Activated naive CD4-positive, alpha-beta T cell treated with Interleukin-2 at 50 U/mL for 16 hours (primary cell): Measurements from ENCODE around the gene LZTS2.
A peak's percentile ranks its signal among the peaks of the same experiment; 100 is the strongest.

Experiments used
- DNase-seq: peaks from one replicate; pipeline ENCODE4 v3.0.0-alpha.2; 2020

Gene LZTS2

DNA sequence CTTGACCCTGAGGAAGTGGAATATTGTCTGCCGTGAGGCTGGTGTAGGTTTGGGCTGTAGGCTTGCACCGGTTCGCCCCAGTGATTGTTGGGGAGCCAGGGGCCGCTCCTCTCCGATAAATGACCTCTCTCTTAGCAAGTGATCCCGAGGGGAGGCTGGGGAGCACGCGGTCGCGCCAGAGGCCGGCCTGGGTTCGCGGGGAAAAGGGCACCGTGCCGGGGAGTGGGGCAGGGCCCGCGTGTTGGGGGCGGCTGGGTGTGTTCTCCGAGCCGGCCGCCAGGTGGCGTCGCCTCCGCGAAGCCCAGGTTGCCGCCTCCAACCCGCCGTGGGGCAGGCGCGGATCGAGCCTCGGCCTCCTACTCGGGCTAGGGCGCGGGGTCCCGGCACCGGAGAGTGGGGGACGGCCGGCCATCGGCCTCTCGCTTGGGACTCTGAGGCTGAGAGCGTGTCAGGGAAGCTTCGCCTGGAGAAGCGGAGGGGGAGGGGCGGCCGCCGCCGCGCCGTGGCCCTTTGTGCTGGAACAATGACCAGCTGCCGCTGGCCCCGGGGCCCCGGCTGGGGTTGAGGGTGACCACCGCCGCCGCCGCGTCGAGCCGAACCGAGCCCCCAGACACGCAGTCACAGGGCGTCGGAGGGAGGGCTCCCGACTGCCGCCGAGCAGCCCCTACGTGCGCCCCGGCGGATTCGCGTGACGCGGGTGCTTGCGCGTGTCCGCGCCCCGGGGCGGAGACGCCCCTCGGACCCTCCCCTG lies 442 bp upstream of the LZTS2 start:
- DNase-seq = peak; percentile 82

GRCh38 chr10:101000127-101000914 lies 713 bp downstream of the LZTS2 start:
- DNase-seq = no peak

DNA sequence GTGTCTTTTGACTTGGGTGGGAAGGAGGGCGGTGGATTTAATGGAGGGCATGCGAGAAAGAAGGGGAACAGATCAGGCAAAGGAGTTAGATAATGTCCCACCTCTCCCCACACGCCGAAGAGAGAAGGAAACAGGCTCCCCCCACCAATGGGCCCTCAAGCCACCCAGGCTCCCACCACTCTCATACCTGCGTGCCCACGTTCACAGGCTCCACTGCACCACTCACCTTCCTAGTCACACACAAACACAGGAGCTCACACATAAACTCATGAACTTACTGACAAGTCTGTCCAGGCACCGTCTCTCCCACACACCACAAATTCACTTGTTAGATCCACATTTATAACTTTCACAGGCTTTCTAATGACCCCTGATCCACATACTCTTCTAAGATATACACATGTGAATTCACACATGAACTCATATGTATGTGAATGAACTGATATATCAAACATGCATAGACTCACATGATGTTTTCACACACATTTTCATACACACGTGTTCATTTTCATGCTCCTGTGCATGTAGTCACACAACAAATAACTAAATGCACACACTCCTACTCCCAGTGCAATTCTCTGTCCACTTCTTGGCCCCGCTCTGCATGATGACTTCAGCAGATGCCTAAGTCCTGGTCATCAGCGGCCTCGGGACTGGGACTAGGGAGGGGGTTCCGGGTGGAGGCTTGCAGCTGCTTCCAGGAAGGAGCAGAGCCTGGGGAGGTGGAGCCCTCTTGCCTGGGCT lies 1.5 kb downstream of the LZTS2 start:
- no peak for DNase-seq

GRCh38 chr10:101001659-101002035 lies 2.0 kb downstream of the LZTS2 start:
- DNase-seq = no peak

DNA sequence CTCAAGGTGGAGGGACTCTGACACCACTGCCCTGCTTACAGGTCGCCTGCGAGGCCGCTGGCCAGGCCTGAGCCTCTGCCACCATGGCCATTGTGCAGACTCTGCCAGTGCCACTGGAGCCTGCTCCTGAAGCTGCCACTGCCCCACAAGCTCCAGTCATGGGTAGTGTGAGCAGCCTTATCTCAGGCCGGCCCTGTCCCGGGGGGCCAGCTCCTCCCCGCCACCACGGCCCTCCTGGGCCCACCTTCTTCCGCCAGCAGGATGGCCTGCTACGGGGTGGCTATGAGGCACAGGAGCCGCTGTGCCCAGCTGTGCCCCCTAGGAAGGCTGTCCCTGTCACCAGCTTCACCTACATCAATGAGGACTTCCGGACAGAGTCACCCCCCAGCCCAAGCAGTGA lies 2.8 kb downstream of the LZTS2 start:
- DNase-seq = no peak

DNA sequence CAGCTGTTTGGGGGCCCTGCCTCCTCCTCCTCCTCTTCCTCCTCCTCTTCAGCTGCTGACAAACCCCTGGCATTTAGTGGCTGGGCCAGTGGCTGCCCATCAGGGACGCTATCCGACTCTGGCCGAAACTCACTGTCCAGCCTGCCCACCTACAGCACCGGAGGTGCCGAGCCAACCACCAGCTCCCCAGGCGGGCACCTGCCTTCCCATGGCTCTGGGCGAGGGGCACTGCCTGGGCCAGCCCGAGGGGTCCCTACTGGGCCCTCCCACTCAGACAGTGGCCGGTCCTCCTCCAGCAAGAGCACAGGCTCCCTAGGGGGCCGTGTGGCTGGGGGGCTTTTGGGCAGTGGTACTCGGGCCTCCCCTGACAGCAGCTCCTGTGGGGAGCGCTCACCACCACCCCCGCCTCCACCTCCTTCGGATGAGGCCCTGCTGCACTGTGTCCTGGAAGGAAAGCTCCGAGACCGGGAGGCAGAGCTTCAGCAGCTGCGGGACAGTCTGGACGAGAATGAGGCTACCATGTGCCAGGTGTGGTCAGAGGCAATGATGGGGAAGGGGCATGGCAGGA lies 4.1 kb downstream of the LZTS2 start:
- no peak for DNase-seq

- no peak for DNase-seq
Measured at GRCh38 chr10:101005361-101005760, 5.8 kb downstream of the LZTS2 start.

- DNase-seq = no peak
Measured at GRCh38 chr10:101005869-101006567, 6.4 kb downstream of the LZTS2 start.

DNA sequence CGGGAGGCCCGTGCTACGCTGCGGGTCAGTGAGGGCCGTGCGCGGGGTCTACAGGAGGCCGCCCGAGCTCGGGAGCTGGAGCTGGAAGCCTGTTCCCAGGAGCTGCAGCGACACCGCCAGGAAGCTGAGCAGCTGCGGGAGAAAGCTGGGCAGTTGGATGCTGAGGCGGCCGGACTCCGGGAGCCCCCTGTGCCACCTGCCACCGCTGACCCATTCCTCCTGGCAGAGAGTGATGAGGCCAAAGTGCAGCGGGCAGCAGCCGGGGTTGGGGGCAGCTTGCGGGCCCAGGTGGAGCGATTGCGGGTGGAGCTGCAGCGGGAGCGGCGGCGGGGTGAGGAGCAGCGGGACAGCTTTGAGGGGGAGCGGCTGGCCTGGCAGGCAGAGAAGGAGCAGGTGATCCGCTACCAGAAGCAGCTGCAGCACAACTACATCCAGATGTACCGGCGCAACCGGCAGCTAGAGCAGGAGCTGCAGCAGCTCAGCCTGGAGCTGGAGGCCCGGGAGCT lies 7.0 kb downstream of the LZTS2 start:
- no peak for DNase-seq

DNA sequence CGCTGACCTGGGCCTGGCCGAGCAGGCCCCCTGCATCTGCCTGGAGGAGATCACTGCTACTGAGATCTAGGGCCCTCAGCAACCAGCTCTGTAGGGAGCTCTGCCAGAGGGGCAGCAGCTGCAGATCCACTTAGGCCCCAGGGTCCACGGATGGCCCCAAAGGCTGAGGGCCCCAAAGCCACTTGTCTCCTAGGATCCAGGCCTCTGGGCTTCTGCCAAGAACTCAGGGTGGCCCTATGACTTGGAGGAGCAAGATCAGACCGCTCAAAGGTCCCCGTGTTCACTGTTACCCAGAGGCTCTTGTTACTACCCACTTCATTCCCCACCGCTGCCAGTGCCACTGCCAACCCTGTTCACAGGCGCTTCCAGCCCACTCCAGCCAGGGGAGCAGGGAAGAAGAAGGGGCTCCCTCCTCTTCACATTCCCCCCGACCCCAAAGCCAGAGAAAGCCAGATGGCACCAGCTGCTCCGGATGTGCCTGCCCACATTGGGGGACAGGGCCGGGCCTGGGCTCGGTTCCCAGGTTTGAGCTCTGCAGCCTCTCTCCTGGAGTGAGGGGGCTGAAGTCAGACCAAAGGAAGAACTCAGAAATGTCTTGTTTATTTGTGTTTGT lies 7.6 kb downstream of the LZTS2 start:
- DNase-seq = no peak

- no peak for DNase-seq
Measured at GRCh38 chr10:101007915-101008822, 8.6 kb downstream of the LZTS2 start.

- DNase-seq = no peak
Measured at GRCh38 chr10:101008823-101009423, 9.3 kb downstream of the LZTS2 start.

DNA sequence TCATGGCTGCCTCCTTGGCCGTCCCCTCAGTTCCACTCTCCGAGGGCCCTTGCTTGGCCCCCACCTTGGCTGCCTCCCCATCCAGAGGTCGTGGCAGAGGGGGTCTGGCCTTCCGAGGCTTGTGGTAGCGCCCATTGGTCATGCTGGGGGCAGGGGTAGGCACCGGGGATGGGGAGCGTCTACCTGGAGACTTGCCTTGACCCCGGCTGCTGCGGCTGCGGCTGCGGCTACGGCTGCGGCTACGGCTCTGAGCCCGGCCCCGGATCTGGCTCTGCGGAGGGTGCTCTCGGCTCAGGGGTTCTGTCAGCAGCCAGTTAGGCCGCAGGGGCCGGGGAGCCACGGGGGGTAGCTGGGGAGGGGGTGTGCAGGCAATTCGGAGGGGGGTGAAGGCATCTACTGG lies 10.7 kb downstream of the LZTS2 start:
- no peak for DNase-seq

DNA sequence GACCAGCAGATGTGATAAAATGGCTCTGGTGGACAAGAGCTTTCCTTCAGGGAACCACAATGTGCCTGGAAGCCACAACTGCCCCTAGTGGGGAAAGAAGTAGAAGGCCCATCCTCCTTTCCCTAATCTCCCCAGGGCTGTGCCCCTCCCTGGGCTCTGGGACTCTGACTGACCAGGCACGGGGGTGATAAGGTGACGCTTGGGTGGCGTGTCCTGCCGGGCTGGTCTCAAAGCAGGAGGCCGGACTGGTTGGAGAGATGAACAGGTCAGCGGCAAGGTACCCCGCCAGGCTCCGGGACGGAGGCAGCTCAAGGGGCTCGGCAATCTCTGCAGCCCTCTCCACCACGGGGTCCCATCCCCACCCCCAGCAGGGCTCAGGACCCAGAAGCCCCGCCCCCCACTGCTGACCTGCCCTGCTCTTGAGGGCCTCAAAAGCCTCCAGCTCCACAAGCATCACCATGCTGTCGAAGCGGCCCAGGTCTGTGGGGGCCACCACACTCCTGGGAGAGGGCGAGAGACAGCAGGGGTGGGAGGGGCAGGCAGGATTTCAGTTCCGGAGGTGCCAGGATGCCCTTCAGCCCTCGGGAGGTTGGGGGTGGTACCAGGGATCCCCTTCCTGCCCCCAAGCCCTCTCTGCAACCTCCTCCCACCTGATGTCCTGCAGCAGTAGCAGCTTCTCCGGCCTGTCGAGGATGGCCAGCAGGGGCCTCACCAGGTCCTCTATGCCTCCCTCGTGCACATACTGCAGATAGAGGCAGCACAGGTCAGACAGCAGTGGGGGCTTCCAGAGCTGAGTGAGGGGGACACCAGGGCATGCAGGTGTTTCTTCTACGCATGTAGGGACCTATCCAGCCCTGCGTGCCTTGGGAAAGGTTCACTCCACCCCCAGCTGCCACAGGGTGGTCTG lies 12.2 kb downstream of the LZTS2 start:
- DNase-seq = no peak

GRCh38 chr10:101012525-101013364 lies 13.1 kb downstream of the LZTS2 start:
- peak; percentile 82 for DNase-seq

DNA sequence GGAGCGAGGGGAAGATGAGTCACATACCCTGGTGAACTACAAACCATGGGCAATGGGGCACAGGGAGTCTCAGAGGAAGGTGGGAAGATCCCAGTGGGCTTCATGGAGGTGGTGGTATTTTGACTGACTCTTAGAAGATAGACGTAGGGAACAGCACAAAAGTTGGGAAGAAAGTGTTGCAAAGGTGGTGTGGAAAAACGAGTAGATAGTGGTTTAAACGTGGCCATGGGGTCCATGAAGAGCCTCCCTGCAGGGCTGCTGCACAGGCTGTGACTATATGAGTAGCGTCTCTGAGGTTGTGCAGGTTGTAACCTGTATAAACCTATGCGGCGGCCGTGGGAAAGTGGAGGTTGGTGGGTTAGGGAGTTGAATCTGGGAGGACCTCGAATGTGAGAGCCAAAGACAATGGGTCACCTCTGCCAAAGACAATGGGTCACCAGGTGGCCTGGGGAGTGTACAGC lies 13.8 kb downstream of the LZTS2 start:
- no peak for DNase-seq

DNA sequence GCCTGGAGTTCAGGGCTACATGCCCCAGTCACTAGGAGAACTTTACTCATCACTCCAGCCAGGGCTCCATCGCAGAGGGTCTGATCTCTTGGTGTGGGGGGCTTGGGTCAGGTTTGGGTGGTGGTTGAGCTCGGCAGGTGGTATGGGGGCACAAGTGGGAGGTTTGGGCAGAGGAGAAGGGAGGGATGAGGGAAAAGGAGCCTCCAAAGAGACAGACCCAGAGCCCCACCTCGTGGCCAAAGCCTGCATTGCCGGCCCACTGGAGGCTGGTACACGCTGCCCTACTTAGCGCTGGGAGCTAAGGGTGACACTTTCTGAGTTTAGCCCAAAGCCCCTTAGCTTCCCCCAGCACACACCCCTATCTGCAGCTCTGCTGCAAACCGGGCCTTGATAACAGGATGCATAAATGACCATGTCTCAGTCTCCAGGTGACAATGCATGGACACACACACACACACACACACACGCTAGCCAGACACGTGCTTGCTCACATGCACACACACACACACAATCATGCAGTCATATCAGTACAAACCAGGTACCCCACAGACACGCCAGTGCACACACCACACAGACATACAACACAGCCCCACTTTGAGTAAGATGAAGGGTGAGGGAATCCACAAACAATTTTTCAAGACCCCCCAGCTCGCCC lies 14.7 kb downstream of the LZTS2 start:
- peak; percentile 74 for DNase-seq
